ENCODE results near the gene KANK3.
"Not testable (repeated sequence)": the region's sequence is repeated elsewhere in the genome, so short reads cannot be mapped to it uniquely, and the experiment has no call there.

The KANK3 gene

DNA sequence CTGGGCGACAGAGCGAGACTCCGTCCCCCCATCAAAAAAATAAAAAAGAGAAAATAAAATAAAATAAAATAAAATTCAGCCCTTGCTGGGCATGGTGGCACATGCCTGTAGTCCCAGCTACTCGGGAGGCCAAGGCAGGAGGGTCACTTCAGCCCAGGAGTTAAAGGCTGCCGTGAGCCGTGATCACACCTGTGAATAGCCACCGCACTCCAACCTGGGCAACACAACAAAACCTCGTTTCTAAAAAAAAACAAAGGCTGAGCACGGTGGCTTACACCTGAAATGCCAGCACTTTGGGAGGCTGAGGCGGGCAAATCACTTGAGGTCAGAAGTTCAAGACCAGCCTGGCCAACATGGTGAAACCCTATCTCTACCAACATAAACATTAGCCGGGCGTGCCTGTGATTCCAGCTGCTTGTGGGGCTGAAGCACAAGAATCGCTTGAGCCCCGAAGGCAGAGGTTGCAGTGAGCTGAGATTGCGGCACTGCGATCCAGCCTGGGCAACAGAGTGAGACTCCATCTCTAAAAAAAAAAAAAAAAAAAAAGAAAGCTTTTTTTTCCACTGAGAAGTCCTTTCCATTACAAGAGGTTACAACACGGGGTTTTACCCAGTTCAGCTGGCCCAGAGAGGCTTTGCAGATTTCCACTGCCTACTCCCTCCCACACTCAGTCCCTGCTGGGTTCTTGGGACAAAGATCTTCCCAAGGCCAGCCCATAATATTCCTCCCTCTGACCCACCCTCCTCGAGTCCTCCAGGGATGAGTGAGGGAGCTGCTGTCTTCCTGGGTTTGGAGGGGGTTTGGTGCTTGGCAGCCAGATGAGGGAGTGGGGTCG, 27.3 kb upstream of the KANK3 start:
- DNase-seq: no peak

DNA sequence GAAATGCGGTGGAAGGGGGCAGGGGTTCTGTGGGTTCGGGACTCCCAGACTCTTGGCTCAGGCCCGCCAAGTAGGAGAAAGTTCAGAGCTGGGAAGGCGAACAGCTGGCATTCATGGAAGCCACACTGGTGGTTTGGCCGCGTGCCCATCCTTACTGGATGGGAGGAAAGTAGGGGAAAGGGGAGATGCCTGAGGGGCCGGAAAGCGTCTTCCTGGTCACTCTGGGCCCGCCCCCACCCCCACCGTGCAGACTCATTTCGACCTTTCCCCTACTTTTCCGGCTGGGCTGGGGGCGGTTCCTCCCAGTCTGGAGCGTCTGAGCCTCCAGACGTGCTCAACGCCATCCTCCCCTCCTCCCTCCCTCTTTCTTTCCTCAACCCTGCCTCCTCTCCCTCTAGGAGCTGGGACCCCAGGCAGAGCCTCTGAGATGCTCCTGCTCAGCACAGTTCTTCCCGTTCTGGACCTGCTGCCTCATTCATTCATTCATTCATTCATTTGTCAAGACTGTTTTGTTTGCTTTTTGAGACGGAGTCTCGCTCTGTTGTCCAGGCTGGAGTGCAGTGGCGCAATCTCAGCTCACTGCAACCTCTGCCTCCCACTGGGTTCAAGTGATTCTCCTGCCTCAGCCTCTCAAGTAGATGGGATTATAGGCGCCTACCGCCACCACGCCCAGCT, 24.4 kb upstream of the KANK3 start:
- DNase-seq: peak; percentile 86

- DNase-seq: no peak
Measured at GRCh38 chr19:8366961-8367326, 23.9 kb upstream of the KANK3 start.

DNA sequence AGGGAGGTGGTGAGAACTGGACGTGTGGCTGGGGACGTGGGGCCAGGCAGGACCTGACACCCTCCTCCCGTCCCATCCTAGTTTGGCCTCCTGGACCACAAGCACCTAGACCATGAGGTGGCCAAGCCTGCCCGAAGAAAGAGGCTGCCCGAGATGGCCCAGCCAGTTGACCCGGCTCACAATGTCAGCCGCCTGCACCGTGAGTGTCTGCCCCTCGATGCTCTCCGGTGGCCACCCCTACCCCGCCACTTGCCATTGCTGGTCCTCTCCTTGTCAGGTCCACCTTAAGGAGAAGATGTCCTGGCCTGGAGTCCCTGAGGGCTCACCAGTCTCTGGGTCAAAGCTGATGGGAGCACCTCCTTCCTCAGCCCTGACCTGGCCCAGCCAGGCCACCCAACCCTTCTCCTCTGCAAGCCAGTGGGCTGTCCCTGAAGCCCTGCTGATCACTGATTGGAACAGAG, 23.1 kb upstream of the KANK3 start:
- DNase-seq: no peak

GRCh38 chr19:8363803-8364771, 21.0 kb upstream of the KANK3 start, which contains the start of gene ANGPTL4:
ANGPTL4 (plus strand) TSS chr19:8364155; CDS start chr19:8364322, 167 bp downstream.
- no peak for DNase-seq

GRCh38 chr19:8361921-8362793, 19.1 kb upstream of the KANK3 start:
- DNase-seq: peak; percentile 95

DNA sequence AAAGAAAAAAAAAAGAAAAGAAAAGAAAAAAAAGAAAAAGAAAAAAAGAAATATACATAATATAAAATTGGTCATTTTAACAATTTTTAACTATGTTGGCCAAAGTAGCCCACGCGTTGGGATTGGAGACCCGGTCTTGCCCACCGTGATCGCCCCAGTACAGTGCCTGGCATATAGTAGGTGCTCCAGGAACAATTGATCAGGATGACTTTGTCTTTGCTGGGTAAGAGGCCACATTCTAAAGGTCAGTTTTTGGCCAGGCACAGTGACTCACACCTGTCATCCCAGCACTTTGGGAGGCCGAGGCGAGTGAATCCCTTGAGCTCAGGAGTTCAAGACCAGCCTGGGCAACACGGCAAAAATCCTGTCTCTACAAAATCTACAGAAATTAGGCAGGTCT, 17.1 kb upstream of the KANK3 start:
- DNase-seq: no peak

- no peak for DNase-seq
Measured at GRCh38 chr19:8358948-8359347, 15.9 kb upstream of the KANK3 start.

DNA sequence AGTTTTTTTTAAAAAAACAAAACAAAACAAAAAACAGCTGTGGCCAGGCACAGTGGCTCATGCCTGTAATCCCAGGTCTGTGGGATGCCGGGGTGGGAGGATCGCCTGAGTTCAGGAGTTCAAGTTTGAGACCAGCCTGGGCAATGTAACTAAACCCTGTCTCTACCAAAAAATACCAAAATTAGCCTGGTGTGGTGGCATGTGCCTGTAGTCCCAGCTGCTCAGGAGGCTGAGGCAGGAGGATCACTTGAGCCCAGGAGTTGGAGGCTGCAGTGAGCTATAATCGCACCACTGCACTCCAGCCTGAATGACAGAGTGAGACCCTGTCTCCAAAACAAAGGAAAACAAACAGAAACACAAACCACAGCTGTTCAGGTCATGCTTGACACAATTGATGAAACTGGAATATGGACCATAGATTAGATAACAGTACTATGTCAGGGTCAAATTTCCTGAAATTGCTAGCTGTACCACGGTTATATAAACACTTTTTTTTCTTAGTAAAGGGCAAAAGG, 14.0 kb upstream of the KANK3 start:
- no peak for DNase-seq

DNA sequence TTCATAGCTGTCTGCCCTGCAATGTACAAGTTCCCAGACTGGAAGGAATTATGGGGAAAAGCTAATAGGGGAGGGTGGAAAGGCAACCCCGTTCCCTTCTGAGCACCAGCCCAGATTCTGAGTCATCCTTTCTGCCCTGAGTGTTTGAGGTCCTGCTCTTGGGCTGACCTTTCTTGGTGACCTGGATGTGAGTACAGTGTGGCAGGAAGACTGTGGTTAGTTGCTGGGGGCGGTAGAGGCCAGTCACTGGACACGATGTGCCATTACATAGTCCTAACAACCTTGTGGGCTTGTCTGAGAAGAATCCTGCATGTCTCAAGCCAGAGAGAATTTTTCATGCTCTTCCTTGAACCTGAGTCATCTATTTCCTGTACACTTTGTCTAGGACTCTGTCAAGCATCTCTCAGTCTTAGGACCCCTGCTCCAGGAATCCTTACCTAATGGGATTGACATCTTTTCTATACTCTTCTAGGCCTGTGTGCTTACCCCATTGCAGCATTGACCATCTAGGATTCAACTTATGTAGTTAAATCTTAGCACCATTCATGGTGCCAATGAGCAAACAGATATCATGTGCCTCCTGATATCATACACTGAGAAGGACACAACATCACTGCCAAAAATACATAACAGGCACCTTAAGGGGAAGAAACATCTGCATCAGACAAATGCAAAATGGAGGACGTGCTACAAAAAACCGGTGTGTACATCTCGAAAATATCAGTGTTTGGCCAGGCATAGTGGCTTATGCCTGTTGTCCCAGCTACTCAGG, 12.8 kb upstream of the KANK3 start:
- DNase-seq: no peak

- not testable (repeated sequence) for DNase-seq
Measured at GRCh38 chr19:8352845-8353244, 9.8 kb upstream of the KANK3 start.

DNA sequence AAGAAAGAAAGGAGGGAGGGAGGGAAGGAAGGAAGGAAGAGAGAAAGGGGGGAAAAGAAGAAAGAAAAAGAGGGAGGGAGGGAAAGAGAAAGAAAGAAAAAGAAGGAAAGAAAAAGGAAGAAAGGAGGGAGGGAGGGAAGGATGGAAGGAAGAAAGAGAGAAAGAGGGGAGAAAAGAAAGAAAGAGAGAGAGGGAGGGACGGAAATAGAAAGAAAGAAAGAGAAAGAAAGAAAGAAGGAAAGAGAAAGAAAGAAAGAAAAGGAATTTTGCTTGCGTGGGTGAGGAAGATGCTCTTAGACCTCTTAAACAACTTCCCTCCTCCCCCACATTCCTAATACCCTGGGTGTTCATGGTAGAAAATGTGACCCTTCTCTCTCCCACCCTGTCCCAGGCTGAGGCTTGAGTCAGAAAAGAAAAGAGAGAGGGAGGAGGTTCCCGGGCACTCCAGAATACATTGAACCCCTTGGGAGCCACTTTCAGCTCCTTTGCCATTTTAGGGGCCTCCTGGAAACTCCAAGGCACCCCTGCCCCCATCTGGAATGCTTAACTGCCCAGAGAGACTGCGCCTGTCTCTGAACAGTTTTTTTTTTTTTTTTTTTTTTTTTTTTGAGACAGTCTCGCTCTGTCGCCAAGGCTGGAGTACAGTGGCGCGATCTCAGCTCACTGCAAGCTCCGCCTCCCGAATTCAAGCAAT, 9.2 kb upstream of the KANK3 start:
- DNase-seq: no peak

- DNase-seq: not testable (repeated sequence)
Measured at GRCh38 chr19:8349629-8350372, 6.7 kb upstream of the KANK3 start.

- DNase-seq: no peak
Measured at GRCh38 chr19:8343483-8343844, 402 bp upstream of the KANK3 start.

GRCh38 chr19:8342316-8342683, 762 bp downstream of the KANK3 start:
- DNase-seq: no peak

DNA sequence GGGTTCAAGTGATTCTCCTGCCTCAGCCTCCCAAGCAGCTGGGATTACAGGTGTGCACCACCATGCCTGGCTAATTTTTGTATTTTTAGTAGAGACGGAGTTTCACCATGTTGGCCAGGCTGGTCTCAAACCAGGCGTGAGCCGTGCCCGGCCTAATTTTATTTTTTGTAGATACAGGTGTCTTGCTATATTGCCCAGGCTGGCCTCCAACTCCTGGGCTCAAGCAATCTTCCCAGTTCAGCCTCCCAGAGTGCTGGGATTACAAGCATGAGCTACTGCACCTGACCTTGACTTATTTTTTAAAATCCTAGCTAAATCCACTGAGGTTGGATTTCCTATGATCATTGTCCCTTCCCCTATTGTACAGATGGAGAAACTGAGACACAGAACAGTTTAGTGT, 1.6 kb downstream of the KANK3 start:
- DNase-seq: not testable (repeated sequence)

DNA sequence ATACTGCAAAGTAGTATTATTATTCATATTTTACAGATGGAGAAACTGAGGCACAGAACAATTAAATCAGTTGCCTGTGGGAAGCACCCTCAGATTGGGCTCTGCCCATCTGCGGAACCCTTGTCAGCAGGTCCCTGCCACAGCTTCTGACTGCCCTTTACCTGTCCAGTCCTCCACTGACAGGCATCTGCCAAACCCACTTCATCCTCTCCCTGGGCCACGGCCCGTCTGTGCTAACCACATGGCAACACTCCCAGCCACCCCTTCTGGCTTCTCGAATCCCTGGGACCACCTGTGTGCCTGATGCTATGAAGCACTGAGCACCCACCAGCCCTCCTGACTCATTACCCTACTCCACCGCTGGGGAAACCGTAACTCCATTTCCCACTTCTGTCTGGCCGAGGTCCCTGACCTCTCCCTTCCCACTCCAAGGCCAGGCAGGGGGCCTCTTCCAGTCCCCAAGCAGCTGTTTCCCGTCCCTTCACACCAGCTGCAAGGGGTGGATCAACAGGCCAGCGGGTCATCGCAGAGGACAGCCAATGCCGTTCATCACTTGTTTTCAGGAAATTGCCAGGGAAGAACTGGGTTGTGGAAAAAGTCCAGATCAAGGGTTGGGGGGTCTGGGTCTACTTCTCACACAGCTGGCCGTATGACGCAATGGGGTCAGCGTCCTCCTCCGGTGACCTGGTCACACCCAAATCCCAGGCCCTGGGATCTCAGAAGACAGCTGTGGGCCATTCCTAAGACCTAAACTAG, 2.5 kb downstream of the KANK3 start:
- no peak for DNase-seq

GRCh38 chr19:8338835-8339234, 4.2 kb downstream of the KANK3 start:
- DNase-seq: no peak

DNA sequence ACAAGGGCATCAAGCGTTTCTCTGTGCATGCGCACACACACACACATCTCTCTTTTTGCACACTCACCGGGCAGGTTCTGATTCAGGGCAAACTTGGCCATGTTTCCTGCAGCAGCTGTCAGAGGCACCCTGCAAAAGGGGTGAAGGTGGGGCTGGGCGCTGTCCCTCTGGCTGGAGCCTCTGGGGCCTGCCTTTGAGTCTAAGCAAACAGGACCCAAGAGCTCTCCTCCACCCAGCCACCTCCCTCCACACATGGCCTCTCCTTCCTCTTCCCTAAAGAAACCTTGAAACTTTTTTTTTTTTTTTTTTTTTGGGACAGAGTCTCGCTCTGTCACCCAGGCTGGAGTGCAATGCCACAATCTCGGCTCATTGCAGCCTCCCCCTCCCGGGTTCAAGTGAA, 5.3 kb downstream of the KANK3 start:
- no peak for DNase-seq
